ENCODE results near the gene BNIPL.

Gene BNIPL

GRCh38 chr1:151011154-151011850, 25.1 kb upstream of the BNIPL start:
- DNase-seq = no peak

DNA sequence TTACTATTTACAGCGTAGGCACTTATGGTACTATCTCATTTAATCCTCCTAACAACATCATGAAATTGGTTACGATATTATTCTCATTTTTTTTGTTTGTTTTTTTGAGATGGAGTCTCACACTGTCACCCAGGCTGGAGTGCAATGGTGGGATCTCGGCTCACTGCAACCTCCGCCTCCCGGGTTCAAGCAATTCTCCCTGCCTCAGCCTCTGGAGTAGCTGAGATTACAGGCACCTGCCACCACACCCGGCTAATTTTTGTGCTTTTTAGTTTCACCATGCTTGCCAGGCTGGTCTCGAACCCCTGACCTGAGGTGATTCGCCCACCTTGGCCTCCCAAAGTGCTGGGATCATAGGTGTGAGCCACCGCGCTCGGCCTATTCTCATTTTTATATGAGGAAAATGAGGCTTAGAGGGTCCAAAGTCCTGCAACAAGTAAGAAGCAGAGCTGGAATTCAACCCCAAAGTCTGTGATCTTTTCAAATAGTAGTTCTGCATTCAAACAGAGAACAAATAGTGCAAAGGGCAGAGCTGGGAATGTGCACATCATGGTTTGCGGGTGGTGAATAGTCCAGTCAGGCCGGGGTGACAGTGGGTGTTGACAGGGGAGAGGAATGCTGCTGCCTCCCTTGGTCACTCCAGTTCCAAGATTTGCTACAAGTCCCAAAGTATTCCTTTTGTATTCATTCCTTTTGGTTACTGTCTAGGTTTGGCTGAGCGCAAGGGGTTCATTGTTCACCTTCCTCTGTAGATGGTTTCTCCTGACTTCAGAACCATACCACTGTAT, 23.5 kb upstream of the BNIPL start:
- no peak for DNase-seq

GRCh38 chr1:151013518-151013917, 22.9 kb upstream of the BNIPL start:
- peak; percentile 43 for DNase-seq

DNA sequence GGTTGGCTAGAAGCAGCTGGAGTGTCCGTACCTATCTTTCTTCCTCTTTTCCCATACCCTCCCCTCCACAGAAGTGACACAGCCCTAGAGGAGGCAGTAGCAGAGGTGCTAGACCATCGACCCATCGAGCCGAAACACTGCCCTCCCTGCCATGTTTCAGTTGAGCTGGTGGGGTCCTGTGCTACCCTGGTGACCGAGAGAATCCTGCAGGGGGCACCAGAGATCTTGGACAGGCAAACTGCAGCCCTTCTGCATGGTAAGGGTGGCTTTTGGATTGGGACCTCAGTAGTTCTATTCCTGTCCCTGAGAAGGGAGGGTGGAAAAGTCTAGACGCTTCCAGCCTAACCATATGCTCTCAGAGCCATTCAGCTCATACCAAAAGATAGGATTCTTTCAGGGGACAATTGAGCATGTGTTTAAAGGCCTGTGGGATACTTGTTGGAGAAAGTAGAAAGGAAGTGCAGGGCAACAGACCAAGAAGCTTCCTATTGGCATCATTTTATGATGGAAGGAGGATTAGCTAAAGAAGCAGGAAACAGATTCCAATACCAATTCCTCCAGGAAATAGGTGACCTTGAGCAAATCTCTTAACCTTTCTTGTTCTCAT, 11.7 kb upstream of the BNIPL start:
- DNase-seq = peak; percentile 34

GRCh38 chr1:151026460-151026859, 9.9 kb upstream of the BNIPL start:
- DNase-seq = no peak

- DNase-seq = no peak
These were observed 4.2 kb upstream of the BNIPL start for GRCh38 chr1:151032164-151032563.

DNA sequence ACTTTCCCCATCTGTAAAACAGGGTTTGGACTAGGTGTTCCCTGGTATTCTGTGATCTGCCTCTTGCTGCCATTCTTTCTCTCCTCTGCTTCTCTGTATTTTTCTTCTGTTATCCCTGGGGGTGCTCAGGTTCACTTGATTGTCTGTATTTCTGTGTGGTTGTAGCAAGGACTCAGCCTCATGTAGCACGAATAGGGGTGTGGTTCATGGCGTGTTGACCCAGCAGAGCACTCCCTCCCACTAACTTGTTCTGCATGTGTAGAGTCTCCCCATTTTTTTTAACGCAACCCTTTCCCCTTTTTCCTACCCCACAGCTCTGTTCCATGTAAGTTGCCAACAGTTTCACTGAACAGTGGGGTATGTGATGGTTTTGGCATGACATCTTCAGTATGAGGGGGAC, 1.2 kb upstream of the BNIPL start:
- DNase-seq = no peak

DNA sequence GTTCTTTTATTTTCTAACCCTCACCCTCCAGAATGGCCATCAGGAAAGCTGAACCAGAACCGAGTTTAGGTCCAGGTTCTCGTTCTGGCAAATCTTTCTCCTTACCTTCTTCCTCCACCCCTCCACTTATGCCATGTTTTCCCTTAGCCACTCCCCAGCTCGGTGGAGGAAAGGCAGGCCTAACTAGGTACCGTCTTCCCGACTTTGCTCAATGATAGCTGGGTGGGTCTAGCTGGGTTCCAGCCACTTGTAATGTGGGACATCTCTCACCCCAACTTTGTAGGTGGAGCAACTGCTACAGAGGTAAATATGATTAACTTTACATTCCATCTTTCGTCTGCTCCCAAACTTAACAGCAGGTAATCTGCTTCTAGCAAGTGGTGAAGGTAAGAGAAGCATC, 646 bp downstream of the BNIPL start:
- no peak for DNase-seq

DNA sequence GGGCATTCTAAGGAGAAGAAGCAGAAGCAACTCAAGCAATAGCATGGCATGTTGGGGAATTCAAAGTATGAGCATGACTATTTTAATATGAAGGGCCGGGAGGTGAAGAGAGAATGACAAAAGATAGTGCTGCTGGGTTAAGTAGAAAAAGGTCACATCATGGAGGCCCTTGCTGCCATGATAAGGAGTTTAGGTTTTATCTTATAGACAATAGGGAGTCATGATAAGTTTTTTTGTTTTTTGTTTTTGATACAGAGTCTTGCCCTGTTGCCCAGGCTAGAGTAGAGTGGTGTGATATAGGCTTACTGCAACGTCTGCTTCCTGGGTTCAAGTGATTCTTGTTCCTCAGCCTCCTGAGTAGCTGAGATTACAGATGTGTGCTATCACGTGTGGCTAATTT, 3.1 kb downstream of the BNIPL start:
- no peak for DNase-seq

GRCh38 chr1:151043163-151043562, 6.8 kb downstream of the BNIPL start:
- no peak for DNase-seq

GRCh38 chr1:151047591-151047924, 11.2 kb downstream of the BNIPL start, which contains the start of gene C1orf56:
Gene C1orf56, plus strand, starts transcription at chr1:151047751. Its CDS starts 97 bp downstream, at chr1:151047848.
- peak; percentile 66 for DNase-seq

- DNase-seq = peak; percentile 58
These were observed 11.7 kb downstream of the BNIPL start for GRCh38 chr1:151047925-151048644.

GRCh38 chr1:151048645-151049032, 12.3 kb downstream of the BNIPL start:
- no peak for DNase-seq

DNA sequence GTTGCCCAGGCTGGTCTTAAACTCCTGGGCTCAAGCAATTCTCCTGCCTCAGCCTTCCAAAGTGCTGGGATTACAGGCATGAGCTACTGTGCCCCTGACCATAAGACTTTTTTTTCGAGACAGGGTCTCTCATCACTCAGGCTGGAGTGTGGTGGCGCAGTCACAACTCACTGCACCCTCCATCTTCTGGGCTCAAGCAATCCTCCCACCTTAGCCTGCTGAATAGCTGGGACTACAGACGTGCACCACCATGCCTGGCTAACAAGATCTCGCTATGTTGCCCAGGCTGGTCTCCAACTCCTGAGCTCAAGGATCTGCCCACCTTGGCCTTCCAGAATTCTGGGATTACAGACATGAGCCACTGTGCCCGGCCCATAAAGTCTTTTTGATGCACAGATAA, 13.1 kb downstream of the BNIPL start:
- DNase-seq = no peak

GRCh38 chr1:151050051-151050688, 13.8 kb downstream of the BNIPL start:
- DNase-seq = no peak

- no peak for DNase-seq
These were observed 15.1 kb downstream of the BNIPL start for GRCh38 chr1:151051356-151052009.

- DNase-seq = no peak
These were observed 18.7 kb downstream of the BNIPL start for GRCh38 chr1:151054971-151055547.

GRCh38 chr1:151055581-151055980, 19.2 kb downstream of the BNIPL start:
- DNase-seq = no peak

DNA sequence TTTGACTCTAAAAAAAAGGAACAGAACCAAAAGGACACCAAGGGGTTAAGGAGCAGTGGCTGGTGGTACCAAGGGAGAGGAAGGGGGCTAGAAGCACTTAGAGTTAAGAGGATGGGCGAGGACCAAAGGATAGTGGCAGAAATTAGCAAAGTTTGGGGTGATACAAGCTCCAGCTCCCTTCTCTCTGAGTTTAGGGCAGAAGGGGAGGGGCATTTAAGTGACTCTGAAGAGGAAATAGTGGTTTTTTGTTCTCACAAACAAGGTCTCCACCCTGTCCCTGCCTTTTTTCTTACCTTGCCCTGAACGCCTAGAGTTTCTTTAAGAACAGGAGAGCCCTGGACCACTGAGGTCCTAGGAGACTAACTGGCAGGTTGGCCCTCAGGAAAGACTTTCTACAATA, 19.8 kb downstream of the BNIPL start:
- DNase-seq = no peak

- peak; percentile 84 for DNase-seq
These were observed 22.3 kb downstream of the BNIPL start for GRCh38 chr1:151058692-151059091.

GRCh38 chr1:151059109-151060006, 23.0 kb downstream of the BNIPL start, which contains the start of gene CDC42SE1:
Gene CDC42SE1, minus strand, starts transcription at chr1:151059622. Its CDS starts 3,892 bp downstream, at chr1:151055730.
- DNase-seq = peak; percentile 86
